CD14-positive monocyte (primary cell): Measurements from ENCODE around the gene PRRT2. TPM values are rescaled to one million over a fixed set of nuclear protein-coding genes. Genes with fewer than 3 reads are reported as not detected.
"Not testable (repeated sequence)": the region's sequence is repeated elsewhere in the genome, so short reads cannot be mapped to it uniquely, and the experiment has no call there.

ENCODE experiments used
- DNase-seq, 3 donors: peaks; one replicate each; pipeline ENCODE4 v3.0.0-alpha.2; 2011 to 2022
- H2AFZ ChIP-seq: 2 replicates; pipeline ENCODE4 v1.6.0; 2012; ENCODE audit warnings: mild to moderate bottlenecking, low read depth, low read length, inconsistent platforms; ENCODE audit not compliant: insufficient read depth, poor library complexity, severe bottlenecking
- H3K27ac ChIP-seq, 2 donors: 1 replicate in 1 of 2; 2 replicates in 1 of 2; pipeline ENCODE4 v1.5.1; 2012 to 2013; ENCODE audit warnings: low read length in 2 of 2, control low read depth in 1 of 2, inconsistent platforms in 1 of 2, low read depth in 1 of 2, mild to moderate bottlenecking in 1 of 2
- H3K27me3 ChIP-seq, 2 donors: one replicate each; pipeline versions ENCODE4 v1.6.0 to v1.6.1; 2011 to 2013; ENCODE audit warnings: low read length in 2 of 2; ENCODE audit not compliant: control insufficient read depth in 2 of 2, insufficient read depth in 2 of 2
- H3K36me3 ChIP-seq, 2 donors: replicated peaks in 1 of 2; 1 replicate in 1 of 2; 2 replicates in 1 of 2; pipeline versions ENCODE4 v1.5.1 to v1.6.1; 2012 to 2013; ENCODE audit warnings: low read length in 2 of 2, control low read depth in 1 of 2, inconsistent platforms in 1 of 2, mild to moderate bottlenecking in 1 of 2; ENCODE audit not compliant: insufficient read depth in 2 of 2, control insufficient read depth in 1 of 2
- H3K4me1 ChIP-seq, 2 donors: 1 replicate in 1 of 2; 2 replicates in 1 of 2; pipeline versions ENCODE4 v1.5.1 to v1.6.1; 2012 to 2013; ENCODE audit warnings: low read length in 2 of 2, control low read depth in 1 of 2, inconsistent platforms in 1 of 2, mild to moderate bottlenecking in 1 of 2, moderate library complexity in 1 of 2; ENCODE audit not compliant: insufficient read depth in 2 of 2, control insufficient read depth in 1 of 2
- H3K4me2 ChIP-seq: replicated peaks from 2 replicates; pipeline ENCODE3; 2012; ENCODE audit warnings: low read length, moderate library complexity, mild to moderate bottlenecking; ENCODE audit not compliant: poor library complexity, severe bottlenecking; ENCODE audit errors: extremely low read depth
- H3K4me3 ChIP-seq, 3 experiments: fragments of 200-600 bp in 1 of 3; sonication (generic) in 1 of 3; replicated peaks in 1 of 3; 1 replicate in 2 of 3; 2 replicates in 1 of 3; pipeline ENCODE4 v1.5.1; 2011 to 2013; ENCODE audit warnings: low read length in 3 of 3, mild to moderate bottlenecking in 3 of 3, control low read depth in 2 of 3, low read depth in 2 of 3, inconsistent platforms in 1 of 3, moderate library complexity in 1 of 3
- H3K79me2 ChIP-seq: 2 replicates; pipeline ENCODE4 v1.6.0; 2012; ENCODE audit warnings: mild to moderate bottlenecking, control low read depth, inconsistent platforms, low read length, moderate library complexity; ENCODE audit not compliant: insufficient read depth
- H3K9ac ChIP-seq: 2 replicates; pipeline ENCODE4 v1.6.0; 2017; ENCODE audit warnings: low read length, mild to moderate bottlenecking; ENCODE audit not compliant: insufficient read depth, poor library complexity, severe bottlenecking
- H3K9me3 ChIP-seq, 2 donors: replicated peaks in 1 of 2; 1 replicate in 1 of 2; 2 replicates in 1 of 2; pipeline versions ENCODE4 v1.5.1 to v1.6.1; 2012 to 2013; ENCODE audit warnings: low read length in 2 of 2, control low read depth in 1 of 2; ENCODE audit not compliant: control insufficient read depth in 1 of 2, insufficient read depth in 1 of 2
- H4K20me1 ChIP-seq: 2 replicates; pipeline ENCODE4 v1.6.0; 2012; ENCODE audit warnings: mild to moderate bottlenecking, low read length, control low read depth, moderate library complexity; ENCODE audit not compliant: insufficient read depth
- H3K27ac Mint-ChIP-seq, 7 donors: one replicate each; pipeline ENCODE4 v1.8.0; 2020; ENCODE audit warnings: mild to moderate bottlenecking in 7 of 7, mixed read lengths in 7 of 7, moderate library complexity in 6 of 7, inconsistent platforms in 2 of 7
- H3K27me3 Mint-ChIP-seq, 3 donors: one replicate each; pipeline ENCODE4 v1.8.0; 2021 to 2022; ENCODE audit warnings: low read depth in 3 of 3, mild to moderate bottlenecking in 3 of 3, mixed read lengths in 3 of 3, moderate library complexity in 3 of 3, inconsistent platforms in 1 of 3
- H3K36me3 Mint-ChIP-seq, 2 donors: one replicate each; pipeline ENCODE4 v1.8.0; 2020; ENCODE audit warnings: mixed read lengths in 2 of 2, inconsistent platforms in 1 of 2, mild to moderate bottlenecking in 1 of 2
- H3K4me1 Mint-ChIP-seq: one replicate; pipeline ENCODE4 v1.8.0; 2020; ENCODE audit warnings: mild to moderate bottlenecking, mixed read lengths
- H3K4me3 Mint-ChIP-seq, 2 donors: one replicate each; pipeline ENCODE4 v1.8.0; 2020; ENCODE audit warnings: mild to moderate bottlenecking in 2 of 2, mixed read lengths in 2 of 2, moderate library complexity in 1 of 2
- H3K9me3 Mint-ChIP-seq, 7 donors: one replicate each; pipeline ENCODE4 v1.8.0; 2020 to 2022; ENCODE audit warnings: mixed read lengths in 7 of 7, mild to moderate bottlenecking in 6 of 7, moderate library complexity in 6 of 7, inconsistent platforms in 2 of 7
- WGBS: methylation state at CpG from one replicate; pipeline ENCODE4 v1.1.5; 2013; ENCODE audit warnings: missing lambda C conversion rate; ENCODE audit not compliant: insufficient coverage; 5-methylcytosine and 5-hydroxymethylcytosine counted together
- intact Hi-C, 2 donors: fragments of 100-400 bp; cut with micrococcal nuclease; formaldehyde crosslinking; loops; one replicate each; pipeline versions ENCODE4 v1.15.0 to v1.15.1; 2023
- polyA plus RNA-seq, 3 donors: library from polyadenylated mRNA; depleted of rRNA in 1 of 3; unstranded in 2 of 3; stranded (reverse) in 1 of 3; fragments of 300-500 nt in 2 of 3; fragments of >200 nt in 1 of 3; fragmentation: Illumina TruSeq in 2 of 3; gene quantifications; 1 replicate in 2 of 3; 2 replicates in 1 of 3; pipeline ENCODE4 v1.2.3, GENCODE V29; 2012 to 2021
- TF ChIP-seq, protein P1 (sequence below): fragments of 200-600 bp; IDR thresholded peaks from one replicate; pipeline ENCODE4 v1.8.0; 2022; ENCODE audit warnings: antibody characterized with exemption, mild to moderate bottlenecking

The PRRT2 gene
- polyA plus RNA-seq, 3 donors = 0.04 TPM; not detected in 2

DNA sequence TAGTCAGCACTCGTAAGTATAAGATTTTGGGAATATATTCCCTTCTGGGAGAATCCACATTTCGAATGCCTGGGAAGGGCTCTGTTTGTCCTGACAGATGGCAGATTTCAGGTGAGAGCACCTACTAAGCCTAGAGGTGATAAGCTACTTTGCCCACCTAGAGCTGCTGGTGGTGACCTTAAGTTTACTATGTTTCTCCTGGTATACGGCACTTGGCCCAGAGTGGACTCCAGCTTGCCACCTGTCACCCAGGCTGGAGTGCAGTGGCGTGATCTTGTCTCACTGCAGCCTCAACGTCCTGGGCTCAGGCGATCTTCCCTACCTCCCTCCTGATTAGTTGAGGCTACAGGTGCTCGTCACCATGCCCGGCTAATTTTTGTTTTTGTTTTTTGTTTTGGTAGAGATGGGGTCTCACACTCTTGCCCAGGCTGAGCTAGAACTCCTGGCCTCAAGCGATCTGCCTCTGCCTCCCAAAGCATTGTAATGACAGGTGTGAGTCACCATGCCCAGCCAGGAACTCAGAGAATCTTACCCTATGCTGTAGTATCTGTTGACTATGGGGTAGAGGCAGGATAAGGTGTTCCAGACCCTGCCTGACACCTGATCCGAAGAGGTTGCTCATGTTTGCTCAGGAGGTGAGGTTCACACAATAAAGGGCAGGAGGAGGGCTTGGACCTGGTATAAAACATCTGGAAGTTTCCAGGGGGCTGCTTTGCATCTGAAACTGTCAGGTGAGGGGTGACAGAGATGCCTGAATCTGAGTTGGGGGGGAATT is 34.2 kb upstream of the PRRT2 start, which contains the start of gene ZG16:
Gene ZG16, plus strand, starts transcription at position 681 of the 775 bp plus-strand sequence. CDS start 1,011 bp downstream, outside the sequence.
- Histone ChIP-seq H2AFZ (no peak within 1 kb of the TSS), H3K36me3 (no peaks in the 10 kb centered on the region), H4K20me1 (no peaks in the 10 kb centered on the region), H3K4me1 (peaks cover 7 to 11% of the 10 kb centered on the region in 2 donors), H3K4me2 (no peak within 1 kb of the TSS), H3K27me3 (no peaks in the 10 kb centered on the region), H3K9me3 (no peaks in the 10 kb centered on the region), H3K79me2 (no peaks in the 10 kb centered on the region), H3K4me3 (no peak within 1 kb of the TSS), H3K27ac (no peak within 1 kb of the TSS), H3K9ac (no peak within 1 kb of the TSS)
- TF ChIP-seq, protein P1, sequence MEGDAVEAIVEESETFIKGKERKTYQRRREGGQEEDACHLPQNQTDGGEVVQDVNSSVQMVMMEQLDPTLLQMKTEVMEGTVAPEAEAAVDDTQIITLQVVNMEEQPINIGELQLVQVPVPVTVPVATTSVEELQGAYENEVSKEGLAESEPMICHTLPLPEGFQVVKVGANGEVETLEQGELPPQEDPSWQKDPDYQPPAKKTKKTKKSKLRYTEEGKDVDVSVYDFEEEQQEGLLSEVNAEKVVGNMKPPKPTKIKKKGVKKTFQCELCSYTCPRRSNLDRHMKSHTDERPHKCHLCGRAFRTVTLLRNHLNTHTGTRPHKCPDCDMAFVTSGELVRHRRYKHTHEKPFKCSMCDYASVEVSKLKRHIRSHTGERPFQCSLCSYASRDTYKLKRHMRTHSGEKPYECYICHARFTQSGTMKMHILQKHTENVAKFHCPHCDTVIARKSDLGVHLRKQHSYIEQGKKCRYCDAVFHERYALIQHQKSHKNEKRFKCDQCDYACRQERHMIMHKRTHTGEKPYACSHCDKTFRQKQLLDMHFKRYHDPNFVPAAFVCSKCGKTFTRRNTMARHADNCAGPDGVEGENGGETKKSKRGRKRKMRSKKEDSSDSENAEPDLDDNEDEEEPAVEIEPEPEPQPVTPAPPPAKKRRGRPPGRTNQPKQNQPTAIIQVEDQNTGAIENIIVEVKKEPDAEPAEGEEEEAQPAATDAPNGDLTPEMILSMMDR = no peak
- Mint-ChIP-seq H3K27me3 (peaks cover 0 to 8% (median 4%) of the 10 kb centered on the region in 3 donors), H3K36me3 (no peaks in the 10 kb centered on the region), H3K4me3 (no peak within 1 kb of the TSS), H3K27ac (no peak within 1 kb of the TSS), H3K9me3 (peaks cover 0 to 2% (median 0%) of the 10 kb centered on the region in 7 donors), H3K4me1 (peaks cover 9% of the 10 kb centered on the region)
- no peak for DNase-seq
- intact Hi-C loops = no loop called here
- WGBS = 73% methylated on average over 4 of the region's 10 CpGs

DNA sequence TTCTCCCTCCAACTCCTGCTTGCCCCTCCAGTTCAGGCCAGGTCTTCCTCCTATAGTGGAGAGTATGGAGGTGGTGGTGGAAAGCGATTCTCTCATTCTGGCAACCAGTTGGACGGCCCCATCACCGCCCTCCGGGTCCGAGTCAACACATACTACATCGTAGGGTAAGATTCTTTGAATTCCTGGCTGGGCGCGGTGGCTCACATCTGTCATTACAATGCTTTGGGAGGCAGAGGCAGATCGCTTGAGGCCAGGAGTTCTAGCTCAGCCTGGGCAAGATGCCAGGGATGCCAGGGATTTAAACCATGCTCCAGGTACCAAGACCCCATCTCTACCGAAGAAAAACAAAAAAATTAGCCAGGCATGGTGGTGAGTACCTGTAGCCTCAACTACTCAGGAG is 32.5 kb upstream of the PRRT2 start:
- Histone ChIP-seq H3K36me3 (no peaks in the 10 kb centered on the region), H3K79me2 (no peaks in the 10 kb centered on the region), H3K27me3 (no peaks in the 10 kb centered on the region), H4K20me1 (no peaks in the 10 kb centered on the region), H3K4me1 (no peaks in the 10 kb centered on the region), H3K9me3 (no peaks in the 10 kb centered on the region), H2AFZ (no peak overlapping the region), H3K4me2 (no peak overlapping the region), H3K9ac (no peak overlapping the region), H3K27ac (no peak overlapping the region), H3K4me3 (no peak overlapping the region)
- intact Hi-C loops = no loop called here
- Mint-ChIP-seq H3K9me3 (peaks cover 0 to 2% (median 0%) of the 10 kb centered on the region in 7 donors), H3K36me3 (no peaks in the 10 kb centered on the region), H3K27ac (no peak overlapping the region), H3K4me3 (no peak overlapping the region), H3K4me1 (no peaks in the 10 kb centered on the region), H3K27me3 (peaks cover 0 to 8% (median 4%) of the 10 kb centered on the region in 3 donors)
- TF ChIP-seq, protein P1 = no peak
- WGBS = 96% methylated on average over 9 of the region's 10 CpGs
- no peak for DNase-seq

DNA sequence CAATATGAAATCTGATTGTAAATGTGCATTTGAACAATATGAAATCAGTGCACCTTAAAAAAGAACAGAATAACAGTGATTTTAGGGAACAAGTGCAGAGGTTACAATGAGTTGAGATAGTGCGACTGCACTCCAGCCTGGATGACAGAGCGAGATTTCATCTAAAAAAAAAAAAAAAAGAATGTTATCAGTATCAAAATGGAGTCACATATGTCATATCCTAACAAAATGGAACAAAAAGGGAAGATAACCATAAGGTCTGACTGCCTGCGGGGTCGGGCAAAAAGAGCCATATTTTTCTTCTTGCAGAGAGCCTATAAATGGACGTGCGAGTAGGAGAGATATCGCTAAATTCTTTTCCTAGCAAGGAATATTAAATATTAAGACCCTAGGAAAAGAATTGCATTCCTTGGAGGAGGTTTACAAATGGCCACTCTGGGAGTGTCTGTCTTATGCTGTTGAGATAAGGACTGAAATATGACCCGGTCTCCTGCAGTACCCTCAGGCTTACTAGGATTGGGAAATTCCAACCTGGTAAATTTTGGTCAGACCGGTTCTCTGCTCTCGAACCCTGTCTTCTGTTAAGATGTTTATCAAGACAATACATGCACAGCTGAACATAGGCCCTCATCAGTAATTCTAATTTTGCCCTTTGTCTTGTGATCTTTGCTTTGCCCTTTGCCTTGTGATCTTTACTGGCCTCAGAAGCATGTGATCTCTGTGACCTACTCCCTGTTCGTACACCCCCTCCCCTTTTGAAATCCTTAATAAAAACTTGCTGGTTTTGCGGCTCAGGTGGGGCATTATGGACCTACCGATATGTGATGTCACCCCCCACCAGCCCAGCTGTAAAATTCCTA is 28.7 kb upstream of the PRRT2 start:
- H3K4me1 ChIP-seq = peaks cover 8 to 11% of the 10 kb centered on the region in 2 donors
- H3K9me3 ChIP-seq, H3K27me3 ChIP-seq, H3K4me3 Mint-ChIP-seq, H2AFZ ChIP-seq, DNase-seq, H3K4me3 ChIP-seq, intact Hi-C loops, H4K20me1 ChIP-seq, H3K79me2 ChIP-seq, H3K4me2 ChIP-seq, H3K4me1 Mint-ChIP-seq, H3K36me3 ChIP-seq, H3K9me3 Mint-ChIP-seq, H3K27me3 Mint-ChIP-seq, H3K9ac ChIP-seq, H3K36me3 Mint-ChIP-seq, H3K27ac ChIP-seq, H3K27ac Mint-ChIP-seq: not testable (repeated sequence)
- 98% methylated on average over 5 of the region's 13 CpGs for WGBS
